ENCODE data around the gene CSAD. TPM values are rescaled to one million over a fixed set of nuclear protein-coding genes. Genes with fewer than 3 reads are reported as not detected.

CSAD gene
- total RNA-seq, 5 donors from 2014 or later (not counting 1 experiment from before 2014, with no cell fraction given) = 48.6 to 69.6 (median 62.3) TPM

DNA sequence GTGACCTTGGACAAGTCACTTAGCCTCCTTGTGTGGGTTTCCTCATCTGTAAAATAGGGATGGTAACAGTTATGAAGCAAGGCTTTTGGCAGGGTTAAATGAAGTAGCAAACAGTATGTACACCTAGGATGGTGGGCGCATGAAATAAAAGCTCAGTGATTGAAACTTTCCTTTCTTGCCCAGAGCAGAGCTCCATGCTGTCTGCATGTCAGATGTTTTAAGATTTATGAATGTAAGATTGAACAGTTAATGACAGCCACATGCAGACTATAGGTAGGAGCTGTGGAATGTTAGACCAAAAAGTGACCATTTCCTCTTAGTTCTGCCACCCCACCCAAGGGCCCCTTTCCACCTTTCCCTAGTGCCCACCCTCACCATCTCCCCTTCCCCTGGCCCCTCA, 14.2 kb upstream of the CSAD start:
- H3K27me3 Mint-ChIP-seq = no peaks in the 10 kb centered on the region
- DNase-seq = no peak
- CTCF ChIA-PET = interaction anchor here (0.5 to 1.4 kb wide), 4 partner anchors 8 to 185 kb away, joined by 3 to 5 read pairs (median 4); partner anchors contain the start of genes PFDN5 (in 1 of the 2) and SP1 (in 1 of the 2)
- no peak for ATAC-seq (replicated peaks in 1 of 4)
- peaks cover 74% of the 10 kb centered on the region for H3K36me3 Mint-ChIP-seq
- H3K4me3 Mint-ChIP-seq = peak overlapping the region in 1 of 3 donors; percentile 47
- H3K9me3 Mint-ChIP-seq = no peaks in the 10 kb centered on the region
- peaks cover 14 to 48% of the 10 kb centered on the region in 2 experiments for H3K4me1 ChIP-seq (ENCODE audit: control insufficient read depth in 1 of 2, extremely low read depth in 1 of 2, insufficient read depth in 2 of 2, low read length in 2 of 2)
- H3K27me3 ChIP-seq (replicated peaks in 1 of 2; ENCODE audit: control insufficient read depth in 2 of 2, extremely low read depth in 1 of 2, insufficient read depth in 2 of 2, low read length in 1 of 2) = no peaks in the 10 kb centered on the region
- WGBS (ENCODE audit: insufficient coverage) = no CpG with 5 or more reads among the region's 1 CpG
- no peak overlapping the region for H3K4me3 ChIP-seq (ENCODE audit: control insufficient read depth in 1 of 2, extremely low read depth in 1 of 2, low read length in 1 of 2)
- POLR2A ChIA-PET = interaction anchor here in 1 of 2 donors (0.6 to 1.0 kb wide), 2 partner anchors 10 to 40 kb away, joined by 3 read pairs; no protein-coding TSS in a partner anchor
- H3K4me1 Mint-ChIP-seq = peaks cover 50 to 68% (median 58%) of the 10 kb centered on the region in 3 donors
- peak overlapping the region in 1 of 2 donors; percentile 83 for H3K27ac Mint-ChIP-seq
- H3K36me3 ChIP-seq (ENCODE audit: control insufficient read depth in 2 of 2, extremely low read depth in 1 of 2, insufficient read depth in 1 of 2, low read length in 1 of 2) = peaks cover 37 to 78% of the 10 kb centered on the region in 2 donors
- H3K9me3 ChIP-seq = no peaks in the 10 kb centered on the region
- H3K27ac ChIP-seq (ENCODE audit: low read length) = peak overlapping the region; percentile 21

GRCh38 chr12:53193985-53194716, 13.4 kb upstream of the CSAD start:
- WGBS (ENCODE audit: insufficient coverage) = 83% methylated on average over 2 of the region's 11 CpGs
- H3K27ac Mint-ChIP-seq = peak overlapping the region; percentile 36 to 80
- peaks cover 47 to 64% (median 57%) of the 10 kb centered on the region in 3 donors for H3K4me1 Mint-ChIP-seq
- Histone ChIP-seq H3K4me3 (ENCODE audit: control insufficient read depth in 1 of 2, extremely low read depth in 1 of 2, low read length in 1 of 2) (no peak overlapping the region), H3K27me3 (replicated peaks in 1 of 2; ENCODE audit: control insufficient read depth in 2 of 2, extremely low read depth in 1 of 2, insufficient read depth in 2 of 2, low read length in 1 of 2) (no peaks in the 10 kb centered on the region), H3K36me3 (ENCODE audit: control insufficient read depth in 2 of 2, extremely low read depth in 1 of 2, insufficient read depth in 1 of 2, low read length in 1 of 2) (peaks cover 37 to 77% of the 10 kb centered on the region in 2 donors), H3K27ac (ENCODE audit: low read length) (no peak overlapping the region), H3K9me3 (no peaks in the 10 kb centered on the region), H3K4me1 (ENCODE audit: control insufficient read depth in 1 of 2, extremely low read depth in 1 of 2, insufficient read depth in 2 of 2, low read length in 2 of 2) (peaks cover 6 to 42% of the 10 kb centered on the region in 2 experiments)
- POLR2A ChIA-PET = no interaction called here
- ATAC-seq (replicated peaks in 1 of 4) = no peak
- H3K36me3 Mint-ChIP-seq = peaks cover 69% of the 10 kb centered on the region
- H3K9me3 Mint-ChIP-seq = no peaks in the 10 kb centered on the region
- H3K4me3 Mint-ChIP-seq = peak overlapping the region in 1 of 3 donors; percentile 9
- H3K27me3 Mint-ChIP-seq = no peaks in the 10 kb centered on the region
- DNase-seq = no peak
- CTCF ChIA-PET = interaction anchor here in 1 of 2 donors (1.0 to 1.4 kb wide), 2 partner anchors 35 to 101 kb away, joined by 3 to 5 read pairs; partner anchors contain the start of gene PFDN5

DNA sequence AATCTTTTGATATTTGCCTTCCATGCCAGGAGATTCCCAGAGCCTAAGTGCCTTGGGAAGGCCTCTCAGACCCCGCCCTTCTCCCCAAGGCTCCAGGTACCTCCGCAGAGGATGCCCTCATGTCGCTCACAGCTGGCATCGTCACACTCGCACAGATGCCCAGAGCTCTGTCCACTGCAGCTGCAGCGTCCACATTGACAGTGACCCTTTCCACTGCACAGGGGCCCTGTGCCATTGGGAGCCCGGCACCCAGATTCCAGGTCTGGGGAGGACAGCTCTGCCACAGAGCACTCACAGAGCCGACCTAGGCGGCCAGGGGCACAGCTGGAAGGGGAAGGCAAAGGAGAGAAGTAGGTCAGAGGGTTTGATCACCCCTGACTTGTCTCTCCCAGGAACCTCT, 12.3 kb upstream of the CSAD start:
- H3K4me1 ChIP-seq (ENCODE audit: control insufficient read depth in 1 of 2, extremely low read depth in 1 of 2, insufficient read depth in 2 of 2, low read length in 2 of 2) = peaks cover 0 to 31% of the 10 kb centered on the region in 2 experiments
- ChIA-PET POLR2A (no interaction called here), CTCF (interaction anchor here in 1 of 2 donors (0.5 to 0.8 kb wide), 2 partner anchors 32 to 71 kb away, joined by 3 to 4 read pairs; no protein-coding TSS in a partner anchor)
- ATAC-seq (replicated peaks in 1 of 4) = no peak
- Mint-ChIP-seq H3K4me1 (peaks cover 38 to 53% (median 51%) of the 10 kb centered on the region in 3 donors), H3K36me3 (peaks cover 62% of the 10 kb centered on the region), H3K27me3 (no peaks in the 10 kb centered on the region), H3K4me3 (peak overlapping the region in 1 of 3 donors; percentile 21), H3K9me3 (no peaks in the 10 kb centered on the region), H3K27ac (peak overlapping the region; percentile 63 to 80)
- no peak overlapping the region for H3K4me3 ChIP-seq (ENCODE audit: control insufficient read depth in 1 of 2, extremely low read depth in 1 of 2, low read length in 1 of 2)
- H3K27ac ChIP-seq (ENCODE audit: low read length) = no peak overlapping the region
- no peaks in the 10 kb centered on the region for H3K27me3 ChIP-seq (replicated peaks in 1 of 2; ENCODE audit: control insufficient read depth in 2 of 2, extremely low read depth in 1 of 2, insufficient read depth in 2 of 2, low read length in 1 of 2)
- no peak for DNase-seq
- no peaks in the 10 kb centered on the region for H3K9me3 ChIP-seq
- H3K36me3 ChIP-seq (ENCODE audit: control insufficient read depth in 2 of 2, extremely low read depth in 1 of 2, insufficient read depth in 1 of 2, low read length in 1 of 2) = peaks cover 40 to 84% of the 10 kb centered on the region in 2 donors
- 100% methylated on average over 7 of the region's 9 CpGs for WGBS (ENCODE audit: insufficient coverage)

DNA sequence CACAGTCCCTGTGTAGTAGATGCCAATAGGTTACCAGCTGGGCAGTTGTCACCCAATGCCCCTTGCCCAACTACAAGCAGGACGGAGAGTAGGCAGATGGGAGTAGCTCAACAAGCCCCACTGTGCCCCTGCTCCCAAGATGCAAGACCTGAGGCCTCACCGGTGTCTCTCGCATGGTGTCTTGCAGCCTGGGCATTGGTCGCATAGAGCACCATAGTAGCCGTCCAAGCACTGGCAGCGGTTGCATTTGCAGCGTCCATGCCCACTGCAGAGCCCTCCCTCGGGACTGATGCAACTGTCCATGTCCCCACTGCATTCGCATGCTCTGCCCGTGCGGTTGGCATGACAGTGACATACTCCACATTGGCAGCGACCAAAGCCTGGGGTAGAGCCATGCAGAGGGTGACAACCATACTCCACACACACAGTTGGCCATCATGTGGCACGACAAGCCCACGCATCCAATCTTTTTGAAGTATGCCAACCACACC, 11.9 kb upstream of the CSAD start:
- no peak overlapping the region for H3K27ac ChIP-seq (ENCODE audit: low read length)
- no peaks in the 10 kb centered on the region for H3K27me3 ChIP-seq (replicated peaks in 1 of 2; ENCODE audit: control insufficient read depth in 2 of 2, extremely low read depth in 1 of 2, insufficient read depth in 2 of 2, low read length in 1 of 2)
- Mint-ChIP-seq H3K27ac (peak overlapping the region in 1 of 2 donors; percentile 28), H3K9me3 (no peaks in the 10 kb centered on the region), H3K36me3 (peaks cover 62% of the 10 kb centered on the region), H3K4me3 (peak overlapping the region in 1 of 3 donors; percentile 21), H3K4me1 (peaks cover 35 to 49% (median 47%) of the 10 kb centered on the region in 3 donors), H3K27me3 (no peaks in the 10 kb centered on the region)
- H3K4me1 ChIP-seq (ENCODE audit: control insufficient read depth in 1 of 2, extremely low read depth in 1 of 2, insufficient read depth in 2 of 2, low read length in 2 of 2) = peaks cover 0 to 26% of the 10 kb centered on the region in 2 experiments
- ChIA-PET CTCF (interaction anchor here in 1 of 2 donors (0.8 kb wide), 1 partner anchor 32 kb away, joined by 3 read pairs; no protein-coding TSS in a partner anchor), POLR2A (no interaction called here)
- ATAC-seq (replicated peaks in 1 of 4) (no peak), DNase-seq (peak in 1 of 35 experiments; percentile 20)
- H3K9me3 ChIP-seq = no peaks in the 10 kb centered on the region
- peaks cover 40 to 89% of the 10 kb centered on the region in 2 donors for H3K36me3 ChIP-seq (ENCODE audit: control insufficient read depth in 2 of 2, extremely low read depth in 1 of 2, insufficient read depth in 1 of 2, low read length in 1 of 2)
- H3K4me3 ChIP-seq (ENCODE audit: control insufficient read depth in 1 of 2, extremely low read depth in 1 of 2, low read length in 1 of 2) = no peak overlapping the region
- 98% methylated on average over 14 of the region's 14 CpGs for WGBS (ENCODE audit: insufficient coverage)

DNA sequence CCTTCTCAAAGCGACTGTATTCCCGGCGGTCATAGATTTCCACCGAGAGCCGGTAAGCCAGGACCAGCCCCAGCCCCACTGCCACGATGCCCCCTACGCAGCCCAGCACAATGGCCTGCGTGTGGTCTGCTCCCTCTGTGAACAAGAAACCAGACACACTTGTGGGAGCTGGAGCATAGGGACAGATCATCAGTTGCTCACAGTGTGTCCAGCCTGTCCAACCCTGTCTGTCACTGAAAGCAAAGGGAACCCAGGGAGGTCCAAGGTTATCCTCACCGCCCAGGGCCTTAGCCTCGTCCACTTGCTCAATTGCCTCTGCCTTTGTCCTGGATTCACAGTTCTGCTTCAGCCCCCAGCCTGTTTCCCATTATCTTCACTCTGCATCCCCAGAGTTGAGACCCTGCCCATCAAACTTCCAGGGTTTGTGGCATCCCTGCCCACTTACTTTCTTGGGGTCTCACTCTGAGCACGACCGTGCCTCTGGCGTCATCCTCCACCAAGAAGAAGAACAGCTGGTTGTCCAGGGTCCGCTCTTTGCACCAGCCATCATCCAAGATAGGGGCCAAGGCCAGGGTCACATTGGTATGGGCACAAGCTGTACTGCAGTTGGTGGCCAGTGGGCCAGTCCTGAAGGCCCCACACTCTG, 11.3 kb upstream of the CSAD start:
- Histone ChIP-seq H3K4me1 (ENCODE audit: control insufficient read depth in 1 of 2, extremely low read depth in 1 of 2, insufficient read depth in 2 of 2, low read length in 2 of 2) (peaks cover 0 to 21% of the 10 kb centered on the region in 2 experiments), H3K9me3 (no peaks in the 10 kb centered on the region), H3K27ac (ENCODE audit: low read length) (no peak overlapping the region), H3K27me3 (replicated peaks in 1 of 2; ENCODE audit: control insufficient read depth in 2 of 2, extremely low read depth in 1 of 2, insufficient read depth in 2 of 2, low read length in 1 of 2) (no peaks in the 10 kb centered on the region), H3K36me3 (ENCODE audit: control insufficient read depth in 2 of 2, extremely low read depth in 1 of 2, insufficient read depth in 1 of 2, low read length in 1 of 2) (peaks cover 40 to 89% of the 10 kb centered on the region in 2 donors), H3K4me3 (ENCODE audit: control insufficient read depth in 1 of 2, extremely low read depth in 1 of 2, low read length in 1 of 2) (no peak overlapping the region)
- Mint-ChIP-seq H3K4me3 (no peak overlapping the region), H3K36me3 (peaks cover 64% of the 10 kb centered on the region), H3K27ac (peak overlapping the region; percentile 37 to 48), H3K4me1 (peaks cover 31 to 46% (median 44%) of the 10 kb centered on the region in 3 donors), H3K9me3 (no peaks in the 10 kb centered on the region), H3K27me3 (no peaks in the 10 kb centered on the region)
- POLR2A ChIA-PET = no interaction called here
- CTCF ChIA-PET = no interaction called here
- DNase-seq (no peak), ATAC-seq (replicated peaks in 1 of 4) (no peak)
- 100% methylated on average over 14 of the region's 14 CpGs for WGBS (ENCODE audit: insufficient coverage)
